Measurements from ENCODE around the gene RHOA. TPM values are rescaled to one million over a fixed set of nuclear protein-coding genes. Genes with fewer than 3 reads are reported as not detected.

The RHOA gene
- total and polyA plus RNA-seq, 4 donors, result 144 to 169 (median 160) TPM

GRCh38 chr3:49362561-49362960 lies 49.2 kb downstream of the RHOA start:
- no peak for DNase-seq (ENCODE audit: low spot score)
- WGBS, result 92% methylated on average over 3 of the region's 3 CpGs
- H3K27ac ChIP-seq (ENCODE audit: low read depth in 1 of 2, low read length in 2 of 2), result no peak overlapping the region
- no peaks in the 10 kb centered on the region for H3K27me3 ChIP-seq (ENCODE audit: control insufficient read depth in 4 of 4, insufficient read depth in 4 of 4, low read length in 3 of 4)
- no peak overlapping the region for H3K4me3 ChIP-seq (ENCODE audit: low read depth in 1 of 3, low read length in 3 of 3)
- H3K4me1 ChIP-seq (ENCODE audit: control insufficient read depth in 4 of 4, insufficient read depth in 4 of 4, low read length in 3 of 4), result peaks cover 1 to 14% (median 9%) of the 10 kb centered on the region in 4 donors
- TF ChIP-seq JUND (IDR thresholded peaks at IDR 0.05) (no peak), NR2F2 (IDR thresholded peaks at IDR 0.05) (no peak), MAX (IDR thresholded peaks at IDR 0.05) (no peak), FOXA2 (IDR thresholded peaks at IDR 0.05) (no peak), RXRA (IDR thresholded peaks at IDR 0.05) (no peak), YY1 (IDR thresholded peaks at IDR 0.05) (no peak), SP1 (IDR thresholded peaks at IDR 0.05) (no peak), HNF4A (conservative IDR thresholded peaks at IDR 0.05) (no peak), HNF4G (IDR thresholded peaks at IDR 0.05) (no peak), CTCF (IDR thresholded peaks at IDR 0.05; ENCODE audit: low read depth, low read length, missing input control) (no peak)
- no peaks in the 10 kb centered on the region for H3K9me3 ChIP-seq (ENCODE audit: control insufficient read depth in 4 of 4, low read length in 3 of 4)
- peaks cover 14 to 41% (median 27%) of the 10 kb centered on the region in 4 donors for H3K36me3 ChIP-seq (ENCODE audit: control insufficient read depth in 4 of 4, insufficient read depth in 3 of 4, low read depth in 1 of 4, low read length in 3 of 4)
- H3K9ac ChIP-seq (ENCODE audit: low read depth in 1 of 2, low read length in 2 of 2), result no peak overlapping the region

- no peak for TF ChIP-seq JUND (IDR thresholded peaks at IDR 0.05)
- no peak for TF ChIP-seq CTCF (IDR thresholded peaks at IDR 0.05; ENCODE audit: low read depth, low read length, missing input control)
- TF ChIP-seq EGR1 (IDR thresholded peaks at IDR 0.05; ENCODE audit: low read depth in 2 of 2), result no peak
- TF ChIP-seq SP1 (IDR thresholded peaks at IDR 0.05), result no peak
- TF ChIP-seq YY1 (IDR thresholded peaks at IDR 0.05), result no peak
- TF ChIP-seq RAD21 (IDR thresholded peaks at IDR 0.05), result no peak
- no peak for TF ChIP-seq FOXA2 (IDR thresholded peaks at IDR 0.05)
- TF ChIP-seq, protein P1, sequence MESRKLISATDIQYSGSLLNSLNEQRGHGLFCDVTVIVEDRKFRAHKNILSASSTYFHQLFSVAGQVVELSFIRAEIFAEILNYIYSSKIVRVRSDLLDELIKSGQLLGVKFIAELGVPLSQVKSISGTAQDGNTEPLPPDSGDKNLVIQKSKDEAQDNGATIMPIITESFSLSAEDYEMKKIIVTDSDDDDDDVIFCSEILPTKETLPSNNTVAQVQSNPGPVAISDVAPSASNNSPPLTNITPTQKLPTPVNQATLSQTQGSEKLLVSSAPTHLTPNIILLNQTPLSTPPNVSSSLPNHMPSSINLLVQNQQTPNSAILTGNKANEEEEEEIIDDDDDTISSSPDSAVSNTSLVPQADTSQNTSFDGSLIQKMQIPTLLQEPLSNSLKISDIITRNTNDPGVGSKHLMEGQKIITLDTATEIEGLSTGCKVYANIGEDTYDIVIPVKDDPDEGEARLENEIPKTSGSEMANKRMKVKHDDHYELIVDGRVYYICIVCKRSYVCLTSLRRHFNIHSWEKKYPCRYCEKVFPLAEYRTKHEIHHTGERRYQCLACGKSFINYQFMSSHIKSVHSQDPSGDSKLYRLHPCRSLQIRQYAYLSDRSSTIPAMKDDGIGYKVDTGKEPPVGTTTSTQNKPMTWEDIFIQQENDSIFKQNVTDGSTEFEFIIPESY (IDR thresholded peaks at IDR 0.05), result no peak
- TF ChIP-seq TAF1 (conservative IDR thresholded peaks at IDR 0.05), result no peak
- no peak for TF ChIP-seq ATF3 (IDR thresholded peaks at IDR 0.05)
- no peak for TF ChIP-seq NR2F2 (IDR thresholded peaks at IDR 0.05)
- no peak for TF ChIP-seq HNF4G (IDR thresholded peaks at IDR 0.05)
- TF ChIP-seq HNF4A (conservative IDR thresholded peaks at IDR 0.05), result no peak
- no peak for TF ChIP-seq FOXA1 (IDR thresholded peaks at IDR 0.05)
- peaks cover 1 to 24% (median 17%) of the 10 kb centered on the region in 4 donors for H3K4me1 ChIP-seq (ENCODE audit: control insufficient read depth in 4 of 4, insufficient read depth in 4 of 4, low read length in 3 of 4)
- no peaks in the 10 kb centered on the region for H3K9me3 ChIP-seq (ENCODE audit: control insufficient read depth in 4 of 4, low read length in 3 of 4)
- H3K27me3 ChIP-seq (ENCODE audit: control insufficient read depth in 4 of 4, insufficient read depth in 4 of 4, low read length in 3 of 4), result no peaks in the 10 kb centered on the region
- 87% methylated on average over 2 of the region's 2 CpGs for whole genome bisulfite sequencing
- peak overlapping the region in 1 of 2 donors; percentile 93 for H3K27ac ChIP-seq (ENCODE audit: low read depth in 1 of 2, low read length in 2 of 2)
- no peak for DNase-seq (ENCODE audit: low spot score)
- H3K36me3 ChIP-seq (ENCODE audit: control insufficient read depth in 4 of 4, insufficient read depth in 3 of 4, low read depth in 1 of 4, low read length in 3 of 4), result peaks cover 13 to 38% (median 24%) of the 10 kb centered on the region in 4 donors
- no peak overlapping the region for H3K4me3 ChIP-seq (ENCODE audit: low read depth in 1 of 3, low read length in 3 of 3)
- H3K9ac ChIP-seq (ENCODE audit: low read depth in 1 of 2, low read length in 2 of 2), result no peak overlapping the region
Observed at GRCh38 chr3:49359623-49360022, 52.2 kb downstream of the RHOA start.
